Choroid plexus epithelial cell (primary cell): ENCODE data around the gene TRIP10.
A peak's percentile ranks its signal among the peaks of the same experiment; 100 is the strongest.
"Not testable (repeated sequence)": the region's sequence is repeated elsewhere in the genome, so short reads cannot be mapped to it uniquely, and the experiment has no call there.

Source experiments
- DNase-seq: peaks from one replicate; pipeline ENCODE4 v3.0.0-alpha.2; 2010; ENCODE audit warnings: low read depth
- H3K4me3 ChIP-seq: 2 replicates; pipeline ENCODE4 v1.5.1; 2011; ENCODE audit warnings: low read depth, mild to moderate bottlenecking, control low read depth, low read length, moderate library complexity
- TF ChIP-seq, protein P1 (sequence below): conservative IDR thresholded peaks from 2 replicates; pipeline ENCODE4 v1.5.1; 2011; ENCODE audit warnings: low read depth, mild to moderate bottlenecking, control low read depth, inconsistent platforms, low read length, moderate library complexity

The TRIP10 gene

GRCh38 chr19:6753178-6754031, 13.9 kb downstream of the TRIP10 start:
- DNase-seq, result peak; percentile 72
- peak overlapping the region; percentile 58 for H3K4me3 ChIP-seq
- TF ChIP-seq, protein P1, sequence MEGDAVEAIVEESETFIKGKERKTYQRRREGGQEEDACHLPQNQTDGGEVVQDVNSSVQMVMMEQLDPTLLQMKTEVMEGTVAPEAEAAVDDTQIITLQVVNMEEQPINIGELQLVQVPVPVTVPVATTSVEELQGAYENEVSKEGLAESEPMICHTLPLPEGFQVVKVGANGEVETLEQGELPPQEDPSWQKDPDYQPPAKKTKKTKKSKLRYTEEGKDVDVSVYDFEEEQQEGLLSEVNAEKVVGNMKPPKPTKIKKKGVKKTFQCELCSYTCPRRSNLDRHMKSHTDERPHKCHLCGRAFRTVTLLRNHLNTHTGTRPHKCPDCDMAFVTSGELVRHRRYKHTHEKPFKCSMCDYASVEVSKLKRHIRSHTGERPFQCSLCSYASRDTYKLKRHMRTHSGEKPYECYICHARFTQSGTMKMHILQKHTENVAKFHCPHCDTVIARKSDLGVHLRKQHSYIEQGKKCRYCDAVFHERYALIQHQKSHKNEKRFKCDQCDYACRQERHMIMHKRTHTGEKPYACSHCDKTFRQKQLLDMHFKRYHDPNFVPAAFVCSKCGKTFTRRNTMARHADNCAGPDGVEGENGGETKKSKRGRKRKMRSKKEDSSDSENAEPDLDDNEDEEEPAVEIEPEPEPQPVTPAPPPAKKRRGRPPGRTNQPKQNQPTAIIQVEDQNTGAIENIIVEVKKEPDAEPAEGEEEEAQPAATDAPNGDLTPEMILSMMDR, result peak; percentile 45

- H3K4me3 ChIP-seq, result no peak overlapping the region
- TF ChIP-seq, protein P1, result no peak
- DNase-seq, result no peak
These were observed 14.7 kb downstream of the TRIP10 start for GRCh38 chr19:6754136-6754535.

DNA sequence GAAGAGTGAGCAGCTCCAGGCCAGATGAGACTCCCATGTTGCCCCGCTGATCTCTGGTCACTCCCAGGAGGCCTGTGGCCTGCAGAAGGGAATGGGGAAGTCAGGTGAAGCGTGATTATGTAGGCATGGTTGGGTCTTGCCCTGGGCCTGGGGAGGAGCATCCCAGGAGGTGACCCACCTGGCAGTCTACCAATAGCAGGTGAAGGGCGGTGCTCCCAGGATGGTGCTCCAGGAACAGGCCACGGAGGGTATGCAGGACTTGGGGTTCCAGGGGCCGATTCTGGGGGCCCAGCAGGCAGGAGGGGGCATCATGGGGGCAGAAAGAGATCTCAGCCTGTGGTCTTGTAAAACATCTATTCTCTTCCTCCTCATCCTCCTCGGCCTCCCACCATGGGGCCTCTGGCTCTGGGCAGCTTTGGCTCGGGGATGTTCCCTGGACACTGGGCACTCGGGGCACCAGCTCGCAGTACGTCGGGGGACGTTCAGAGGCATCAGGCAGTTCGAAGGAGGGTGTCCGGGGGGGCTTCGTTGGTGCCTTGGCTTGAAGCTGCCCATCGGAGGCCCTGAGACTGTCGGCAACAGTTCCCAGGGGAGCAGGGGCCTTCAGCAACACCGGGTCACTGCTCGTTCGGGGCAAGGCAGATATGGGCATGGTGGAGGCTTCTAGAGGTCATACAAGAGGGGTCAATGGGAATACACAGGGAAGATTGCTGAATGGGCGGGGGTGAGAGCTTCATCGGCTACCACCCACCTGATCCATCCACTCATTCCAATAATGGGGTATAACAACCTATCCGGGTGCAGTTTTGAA, 15.4 kb downstream of the TRIP10 start:
- no peak overlapping the region for H3K4me3 ChIP-seq
- TF ChIP-seq, protein P1, result no peak

GRCh38 chr19:6760606-6761005, 21.1 kb downstream of the TRIP10 start:
- DNase-seq, result no peak
- TF ChIP-seq, protein P1, result no peak
- no peak overlapping the region for H3K4me3 ChIP-seq

More for the DNA sequence above, 15.4 kb downstream of the TRIP10 start:
- DNase-seq, result no peak

DNA sequence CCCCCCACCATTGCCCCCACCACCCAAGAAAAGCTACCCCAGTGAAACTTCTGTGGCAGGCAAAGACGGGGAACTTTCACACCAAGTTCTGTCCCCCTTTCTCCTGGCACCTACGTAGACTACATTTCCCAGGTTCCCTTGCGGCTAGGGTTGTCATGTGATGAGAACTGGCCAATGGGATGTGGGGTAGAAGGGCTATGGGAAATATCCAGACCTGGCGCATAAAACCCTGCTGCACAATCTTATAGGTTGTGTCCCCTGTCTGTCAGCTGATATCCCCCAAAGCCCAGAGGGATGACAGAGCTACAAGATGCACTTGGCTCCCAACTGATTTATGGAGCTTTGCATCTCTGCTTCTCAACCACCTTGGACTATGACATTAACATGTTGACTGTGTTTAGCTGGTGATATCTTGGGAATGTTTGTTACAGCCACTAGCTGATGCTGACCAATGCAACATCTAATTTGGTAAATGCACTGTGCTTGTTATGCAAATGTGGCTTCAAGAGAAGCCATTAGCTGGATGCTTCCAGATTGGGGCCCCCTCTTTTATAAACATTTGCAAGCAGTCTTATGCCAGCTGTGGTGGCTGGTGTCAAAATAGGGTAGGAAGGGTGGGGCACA, 21.7 kb downstream of the TRIP10 start:
- DNase-seq, result no peak
- no peak overlapping the region for H3K4me3 ChIP-seq
- TF ChIP-seq, protein P1, result no peak

DNA sequence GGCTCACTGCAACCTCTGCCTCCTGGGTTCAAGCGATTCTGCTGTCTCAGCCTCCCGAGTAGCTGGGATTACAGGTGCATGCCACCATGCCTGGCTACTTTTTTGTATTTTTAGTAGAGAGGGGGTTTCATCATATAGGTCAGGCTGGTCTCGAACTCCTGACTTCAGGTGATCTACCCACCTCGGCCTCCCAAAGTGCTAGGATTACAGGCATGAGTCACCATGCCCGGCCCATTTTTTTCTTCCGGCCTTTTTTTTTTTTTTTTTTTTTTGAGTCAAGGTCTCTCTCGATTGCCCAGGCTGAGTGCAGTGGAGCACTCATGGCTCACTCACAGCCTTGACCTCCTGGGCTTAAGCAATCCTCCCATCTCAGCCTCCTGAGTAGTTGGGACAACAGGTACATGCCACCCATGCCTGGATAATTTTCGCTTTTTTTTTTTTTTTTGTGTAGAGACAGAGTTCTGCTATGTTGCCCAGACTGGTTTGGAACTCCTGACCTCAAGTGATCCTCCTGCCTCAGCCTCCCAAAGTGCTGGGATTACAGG, 22.8 kb downstream of the TRIP10 start:
- H3K4me3 ChIP-seq, DNase-seq: not testable (repeated sequence)
